Ectodermal cell (in vitro differentiated cells): ENCODE data around the gene MGAT5.
"Not testable (repeated sequence)": the region's sequence is repeated elsewhere in the genome, so short reads cannot be mapped to it uniquely, and the experiment has no call there.

ENCODE experiments used
- H3K27ac ChIP-seq: 2 replicates; pipeline ENCODE4 v1.7.0; 2013; ENCODE audit warnings: mild to moderate bottlenecking, low read depth, low read length; ENCODE audit not compliant: insufficient read depth, poor library complexity, severe bottlenecking
- H3K27me3 ChIP-seq: 2 replicates; pipeline ENCODE4 v1.7.0; 2013; ENCODE audit warnings: mild to moderate bottlenecking, low read length; ENCODE audit not compliant: insufficient read depth, control insufficient read depth, poor library complexity, severe bottlenecking
- H3K36me3 ChIP-seq: one replicate; pipeline ENCODE4 v1.7.0; 2013; ENCODE audit warnings: low read length; ENCODE audit not compliant: control insufficient read depth, insufficient read depth
- H3K4me1 ChIP-seq: one replicate; pipeline ENCODE4 v1.7.0; 2013; ENCODE audit warnings: low read length; ENCODE audit not compliant: control insufficient read depth, insufficient read depth
- H3K4me3 ChIP-seq: 2 replicates; pipeline ENCODE4 v1.7.0; 2013; ENCODE audit warnings: low read depth, low read length, control low read depth; ENCODE audit not compliant: insufficient read depth
- H3K9me3 ChIP-seq: 2 replicates; pipeline ENCODE4 v1.7.0; 2013; ENCODE audit warnings: mild to moderate bottlenecking, low read length, moderate library complexity; ENCODE audit not compliant: control insufficient read depth
- WGBS, 2 experiments: methylation state at CpG; one replicate each; pipeline ENCODE4 v1.1.7; 2013; ENCODE audit warnings: missing lambda C conversion rate in 2 of 2; 5-methylcytosine and 5-hydroxymethylcytosine counted together

The MGAT5 gene

DNA sequence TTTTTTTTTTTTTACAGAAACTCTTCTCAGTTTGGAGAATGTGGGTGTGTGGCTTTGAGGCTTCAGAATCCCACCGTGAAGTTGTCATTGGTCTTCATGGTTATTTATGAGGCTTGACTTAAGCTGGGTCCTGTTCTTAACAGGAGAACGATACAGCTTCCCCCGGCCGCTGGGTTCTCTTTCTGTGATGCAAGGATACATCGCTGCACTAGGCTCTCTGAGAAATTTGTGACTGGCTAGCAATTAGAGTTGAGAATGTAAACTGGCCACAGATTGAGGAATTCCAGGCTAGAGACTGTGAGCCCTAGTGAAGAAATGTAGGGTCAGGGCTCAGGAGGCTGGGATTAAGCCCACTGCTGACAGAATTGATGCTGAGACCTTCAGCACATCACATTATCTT, 29.8 kb downstream of the MGAT5 start:
- H3K4me3 ChIP-seq = no peak overlapping the region
- peaks cover 3% of the 10 kb centered on the region for H3K4me1 ChIP-seq
- WGBS, 2 experiments = 82 to 83% methylated on average over 5 of the region's 5 CpGs
- H3K27me3 ChIP-seq = no peaks in the 10 kb centered on the region
- no peaks in the 10 kb centered on the region for H3K36me3 ChIP-seq
- no peak overlapping the region for H3K27ac ChIP-seq
- no peaks in the 10 kb centered on the region for H3K9me3 ChIP-seq

GRCh38 chr2:134284119-134284670, 30.3 kb downstream of the MGAT5 start:
- Histone ChIP-seq H3K27me3 (no peaks in the 10 kb centered on the region), H3K36me3 (no peaks in the 10 kb centered on the region), H3K9me3 (no peaks in the 10 kb centered on the region), H3K27ac (no peak overlapping the region), H3K4me3 (no peak overlapping the region), H3K4me1 (peaks cover 3% of the 10 kb centered on the region)
- no CpG with 5 or more reads among the region's 1 CpG for WGBS, 2 experiments

DNA sequence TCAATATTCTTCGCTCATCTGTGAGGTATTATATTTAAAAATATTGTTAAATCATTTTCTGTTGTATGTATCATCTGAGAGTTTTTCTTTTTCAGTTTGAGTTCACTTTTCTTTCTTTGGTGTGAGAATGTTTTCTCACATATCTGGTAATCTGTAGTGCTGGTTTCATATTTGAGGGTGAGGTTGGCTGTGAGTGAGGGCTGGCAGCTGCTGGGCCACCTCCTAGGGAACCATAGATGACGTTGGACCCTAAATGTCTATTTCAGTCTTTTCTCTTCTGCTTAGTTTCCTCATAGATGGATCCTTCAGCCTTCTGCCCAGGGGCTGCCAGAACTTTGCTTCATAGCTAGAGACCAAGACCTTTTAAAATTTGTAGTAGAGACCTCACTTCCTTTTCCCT, 33.5 kb downstream of the MGAT5 start:
- peaks cover 3% of the 10 kb centered on the region for H3K4me1 ChIP-seq
- no peaks in the 10 kb centered on the region for H3K36me3 ChIP-seq
- H3K27me3 ChIP-seq = no peaks in the 10 kb centered on the region
- H3K9me3 ChIP-seq = no peaks in the 10 kb centered on the region
- no peak overlapping the region for H3K27ac ChIP-seq
- H3K4me3 ChIP-seq = no peak overlapping the region
- WGBS, 2 experiments = 86 to 95% methylated on average over 1 of the region's 2 CpGs

DNA sequence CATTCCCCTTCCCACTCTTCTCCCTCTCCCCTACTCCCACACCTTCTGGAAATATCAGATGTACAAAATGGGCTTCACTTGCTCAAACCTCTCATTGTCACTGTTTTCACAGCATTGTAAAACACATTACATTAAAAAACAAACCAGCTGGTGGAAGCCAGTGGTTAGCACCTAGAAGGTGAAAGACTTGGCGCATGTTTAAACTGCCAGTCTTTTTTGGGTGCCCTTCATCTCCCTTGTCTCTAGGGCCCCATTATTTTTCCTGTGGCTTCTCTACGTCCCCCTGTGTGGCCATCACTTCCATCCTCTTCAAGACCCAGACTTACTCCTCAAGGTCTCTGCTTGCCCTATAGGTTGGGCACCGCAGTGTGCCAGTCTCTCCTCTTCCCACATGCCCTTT, 34.9 kb downstream of the MGAT5 start:
- Histone ChIP-seq H3K27me3 (no peaks in the 10 kb centered on the region), H3K4me1 (no peaks in the 10 kb centered on the region), H3K36me3 (no peaks in the 10 kb centered on the region), H3K4me3 (no peak overlapping the region), H3K9me3 (no peaks in the 10 kb centered on the region), H3K27ac (no peak overlapping the region)
- 92 to 95% methylated on average over 3 of the region's 3 CpGs for WGBS, 2 experiments

- Histone ChIP-seq H3K4me1 (no peaks in the 10 kb centered on the region), H3K27me3 (no peaks in the 10 kb centered on the region), H3K4me3 (no peak overlapping the region), H3K36me3 (no peaks in the 10 kb centered on the region), H3K27ac (no peak overlapping the region), H3K9me3 (no peaks in the 10 kb centered on the region)
- WGBS, 2 experiments = 94 to 95% methylated on average over 6 of the region's 6 CpGs
Measured at GRCh38 chr2:134289225-134289624, 35.4 kb downstream of the MGAT5 start.

DNA sequence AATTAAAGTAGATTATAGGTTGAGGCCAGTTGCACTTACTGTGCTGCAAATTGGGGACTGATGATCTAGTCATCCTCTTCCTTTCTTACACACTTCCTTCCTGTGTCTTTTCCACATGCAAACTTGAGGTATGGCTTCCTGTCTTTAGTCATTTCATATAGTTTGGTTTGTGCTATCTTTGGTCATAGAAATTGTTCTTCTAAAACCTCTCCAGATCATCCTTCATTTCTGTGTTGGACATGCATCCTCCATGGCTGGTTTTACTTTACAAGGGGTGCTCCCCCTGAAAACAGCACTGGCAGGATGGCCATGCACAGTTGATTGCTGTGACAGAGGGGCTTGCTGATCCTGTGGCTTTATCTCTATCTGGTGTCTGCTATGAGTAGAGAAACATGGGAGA, 36.5 kb downstream of the MGAT5 start:
- no peaks in the 10 kb centered on the region for H3K27me3 ChIP-seq
- H3K9me3 ChIP-seq = no peaks in the 10 kb centered on the region
- no peak overlapping the region for H3K4me3 ChIP-seq
- no peaks in the 10 kb centered on the region for H3K4me1 ChIP-seq
- H3K27ac ChIP-seq = no peak overlapping the region
- H3K36me3 ChIP-seq = no peaks in the 10 kb centered on the region

DNA sequence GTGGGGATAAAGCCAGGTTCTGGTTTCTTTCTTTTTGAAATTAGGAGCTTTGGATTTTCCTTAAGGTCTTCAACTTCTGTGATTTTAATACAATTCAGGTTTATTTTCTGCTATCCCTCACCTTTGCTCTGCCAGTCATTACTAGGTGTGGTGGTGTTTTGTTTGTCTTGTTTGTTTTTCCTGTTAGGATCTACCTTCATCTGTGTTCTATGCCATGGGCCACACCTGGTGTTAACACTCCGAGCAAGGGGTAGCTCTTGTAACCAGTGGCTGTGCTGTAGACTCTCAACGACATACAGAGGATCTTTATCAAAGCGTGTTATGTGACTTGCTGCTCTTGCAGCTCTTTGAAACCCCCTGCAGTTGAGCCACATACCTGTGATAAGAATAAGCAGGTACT, 38.6 kb downstream of the MGAT5 start:
- H3K9me3 ChIP-seq = no peaks in the 10 kb centered on the region
- no peak overlapping the region for H3K27ac ChIP-seq
- H3K4me3 ChIP-seq = no peak overlapping the region
- H3K36me3 ChIP-seq = no peaks in the 10 kb centered on the region
- H3K4me1 ChIP-seq = no peaks in the 10 kb centered on the region
- WGBS, 2 experiments = 91 to 93% methylated on average over 3 of the region's 3 CpGs
- no peaks in the 10 kb centered on the region for H3K27me3 ChIP-seq

DNA sequence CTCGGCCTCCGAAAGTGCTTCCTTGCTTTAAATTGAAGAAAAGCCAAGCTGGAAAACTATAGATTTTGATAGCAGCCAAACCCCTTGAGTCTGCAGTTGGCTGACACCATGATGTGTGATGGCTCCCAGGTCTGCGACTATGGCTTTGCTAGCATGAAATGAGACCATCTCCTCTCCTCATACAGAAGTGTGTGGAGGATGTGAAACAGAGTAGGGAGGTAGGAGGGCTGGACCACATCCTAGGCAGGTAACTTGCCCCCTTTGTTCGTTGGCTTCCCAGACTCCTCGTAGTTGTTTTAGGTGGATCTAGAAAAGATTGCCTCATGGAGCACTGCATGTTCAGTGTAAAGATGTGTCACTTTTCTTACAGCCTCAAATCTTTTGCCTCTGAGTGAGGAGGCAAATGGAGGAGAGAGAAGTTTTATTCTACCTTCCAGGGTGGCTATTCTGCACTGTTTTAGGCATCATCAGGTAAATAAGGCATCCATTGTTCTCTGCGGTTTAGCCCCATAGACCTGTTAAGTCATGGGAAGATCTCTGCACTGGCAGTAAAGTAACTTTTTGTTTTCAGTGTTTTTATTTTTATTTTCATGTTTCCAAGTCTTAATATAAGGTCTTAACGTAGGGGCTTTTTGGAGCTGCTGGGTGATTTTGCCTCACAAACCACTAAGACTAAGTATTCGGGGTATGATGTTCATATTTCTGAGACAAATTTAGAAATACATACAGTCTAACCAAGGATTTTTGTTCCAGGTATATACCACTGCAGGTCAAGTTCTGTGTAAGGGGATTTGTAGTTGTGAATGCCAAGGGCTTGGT, 40.1 kb downstream of the MGAT5 start:
- no peaks in the 10 kb centered on the region for H3K4me1 ChIP-seq
- H3K27ac ChIP-seq = no peak overlapping the region
- H3K4me3 ChIP-seq = no peak overlapping the region
- no peaks in the 10 kb centered on the region for H3K36me3 ChIP-seq
- no peaks in the 10 kb centered on the region for H3K9me3 ChIP-seq
- no peaks in the 10 kb centered on the region for H3K27me3 ChIP-seq
- WGBS, 2 experiments = 94 to 95% methylated on average over 7 to 8 of the region's 8 CpGs

GRCh38 chr2:134294598-134294997, 40.7 kb downstream of the MGAT5 start:
- 97 to 100% methylated on average over 2 of the region's 3 CpGs for WGBS, 2 experiments
- H3K4me1 ChIP-seq, H3K4me3 ChIP-seq, H3K36me3 ChIP-seq, H3K27ac ChIP-seq, H3K9me3 ChIP-seq, H3K27me3 ChIP-seq: not testable (repeated sequence)

DNA sequence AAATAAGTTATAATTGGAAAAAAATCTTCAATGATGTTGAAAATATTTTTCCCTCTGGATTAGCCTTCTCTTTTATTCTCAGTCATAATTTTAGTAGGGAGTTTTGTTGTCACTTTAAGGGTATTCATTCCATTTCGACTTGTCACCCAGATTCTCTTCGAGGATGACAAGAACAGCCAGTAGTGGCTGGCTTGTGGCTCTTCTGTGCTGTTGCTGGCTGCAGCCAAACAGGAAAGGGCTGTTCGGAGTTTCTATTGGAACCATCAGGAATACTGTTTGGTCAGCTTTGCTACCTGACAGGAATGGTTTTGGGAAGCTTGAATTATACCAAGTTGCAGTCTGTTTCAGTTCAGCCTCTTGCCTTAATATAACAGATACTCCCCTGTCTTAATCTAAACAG, 41.6 kb downstream of the MGAT5 start:
- Histone ChIP-seq H3K27me3 (no peaks in the 10 kb centered on the region), H3K9me3 (no peaks in the 10 kb centered on the region), H3K4me1 (no peaks in the 10 kb centered on the region), H3K36me3 (no peaks in the 10 kb centered on the region), H3K27ac (no peak overlapping the region), H3K4me3 (no peak overlapping the region)
- 86 to 95% methylated on average over 3 of the region's 3 CpGs for WGBS, 2 experiments
